ENCODE data around the gene ANGEL1. TPM values are rescaled to one million over a fixed set of nuclear protein-coding genes. Genes with fewer than 3 reads are reported as not detected.

Gene ANGEL1
- total RNA-seq, 2 experiments from 2014 or later = 15.4 to 17.3 TPM

GRCh38 chr14:76772300-76773187, 40.1 kb downstream of the ANGEL1 start:
- POLR2A ChIA-PET = no interaction called here
- H3K9me3 Mint-ChIP-seq = no peaks in the 10 kb centered on the region
- DNase-seq (no peak), ATAC-seq (ENCODE audit: low read depth) (no peak)
- H3K36me3 Mint-ChIP-seq = no peaks in the 10 kb centered on the region
- peaks cover 2% of the 10 kb centered on the region for H3K27me3 Mint-ChIP-seq
- H3K27ac Mint-ChIP-seq = no peak overlapping the region
- H3K4me3 Mint-ChIP-seq = no peak overlapping the region
- H3K4me1 Mint-ChIP-seq = peaks cover 15% of the 10 kb centered on the region

- POLR2A ChIA-PET = interaction anchor here (1.2 kb wide), 1 partner anchor 41 kb away, joined by 3 read pairs; the partner anchor contains the start of gene ANGEL1
- Mint-ChIP-seq H3K4me3 (no peak overlapping the region), H3K9me3 (no peaks in the 10 kb centered on the region), H3K27ac (no peak overlapping the region), H3K27me3 (peaks cover 2% of the 10 kb centered on the region), H3K36me3 (no peaks in the 10 kb centered on the region), H3K4me1 (peaks cover 15% of the 10 kb centered on the region)
- DNase-seq (no peak), ATAC-seq (ENCODE audit: low read depth) (no peak)
Observed at GRCh38 chr14:76771437-76771980, 41.2 kb downstream of the ANGEL1 start.

- H3K27me3 Mint-ChIP-seq = peaks cover 2% of the 10 kb centered on the region
- POLR2A ChIA-PET = interaction anchor here (1.2 to 2.6 kb wide), 2 partner anchors 14 to 42 kb away, joined by 3 to 8 read pairs; partner anchors contain the start of gene ANGEL1
- ATAC-seq (ENCODE audit: low read depth) (no peak), DNase-seq (no peak)
- H3K36me3 Mint-ChIP-seq = no peaks in the 10 kb centered on the region
- H3K9me3 Mint-ChIP-seq = no peaks in the 10 kb centered on the region
- no peak overlapping the region for H3K4me3 Mint-ChIP-seq
- H3K4me1 Mint-ChIP-seq = peaks cover 15% of the 10 kb centered on the region
- H3K27ac Mint-ChIP-seq = peak overlapping the region; percentile 34
Observed at GRCh38 chr14:76770521-76771436, 41.9 kb downstream of the ANGEL1 start.

DNA sequence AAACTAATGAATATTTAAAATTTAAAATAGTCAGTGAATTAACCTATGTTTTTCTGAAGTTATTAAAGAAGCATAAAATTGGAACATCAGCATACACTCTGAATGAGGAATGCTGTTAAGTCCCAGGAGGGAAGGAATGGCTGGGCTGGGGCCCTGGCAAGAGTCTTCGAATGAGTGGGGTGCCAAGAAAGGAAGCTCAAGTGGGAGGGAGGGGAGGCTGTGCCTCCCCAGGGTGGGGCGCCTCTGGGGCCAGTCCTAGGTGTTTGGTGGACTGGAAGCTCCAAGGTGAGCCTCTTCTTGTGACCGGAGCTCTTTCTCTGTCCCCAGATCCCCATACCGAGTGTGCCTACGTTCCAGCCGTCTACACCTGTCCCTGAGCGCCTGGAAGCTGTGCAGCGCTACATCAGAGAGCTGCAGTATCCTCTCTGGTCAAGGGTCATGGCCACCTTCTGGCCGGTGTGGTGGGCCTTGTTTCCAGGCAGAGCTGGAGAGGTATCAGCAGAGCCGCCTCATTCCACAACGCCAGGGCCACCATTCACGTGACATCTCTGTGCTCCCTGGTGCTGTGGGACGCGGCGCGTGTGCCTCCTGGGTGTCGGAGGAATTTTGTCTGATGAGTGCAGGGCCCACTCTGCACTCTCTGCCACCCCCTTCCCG, 42.9 kb downstream of the ANGEL1 start:
- Mint-ChIP-seq H3K9me3 (no peaks in the 10 kb centered on the region), H3K36me3 (no peaks in the 10 kb centered on the region), H3K27ac (no peak overlapping the region), H3K4me3 (no peak overlapping the region), H3K4me1 (peaks cover 15% of the 10 kb centered on the region), H3K27me3 (peaks cover 2% of the 10 kb centered on the region)
- DNase-seq (no peak), ATAC-seq (ENCODE audit: low read depth) (no peak)
- POLR2A ChIA-PET = interaction anchor here (1.0 to 2.6 kb wide), 4 partner anchors 7 to 41 kb away, joined by 3 to 8 read pairs (median 6); no protein-coding TSS in a partner anchor

DNA sequence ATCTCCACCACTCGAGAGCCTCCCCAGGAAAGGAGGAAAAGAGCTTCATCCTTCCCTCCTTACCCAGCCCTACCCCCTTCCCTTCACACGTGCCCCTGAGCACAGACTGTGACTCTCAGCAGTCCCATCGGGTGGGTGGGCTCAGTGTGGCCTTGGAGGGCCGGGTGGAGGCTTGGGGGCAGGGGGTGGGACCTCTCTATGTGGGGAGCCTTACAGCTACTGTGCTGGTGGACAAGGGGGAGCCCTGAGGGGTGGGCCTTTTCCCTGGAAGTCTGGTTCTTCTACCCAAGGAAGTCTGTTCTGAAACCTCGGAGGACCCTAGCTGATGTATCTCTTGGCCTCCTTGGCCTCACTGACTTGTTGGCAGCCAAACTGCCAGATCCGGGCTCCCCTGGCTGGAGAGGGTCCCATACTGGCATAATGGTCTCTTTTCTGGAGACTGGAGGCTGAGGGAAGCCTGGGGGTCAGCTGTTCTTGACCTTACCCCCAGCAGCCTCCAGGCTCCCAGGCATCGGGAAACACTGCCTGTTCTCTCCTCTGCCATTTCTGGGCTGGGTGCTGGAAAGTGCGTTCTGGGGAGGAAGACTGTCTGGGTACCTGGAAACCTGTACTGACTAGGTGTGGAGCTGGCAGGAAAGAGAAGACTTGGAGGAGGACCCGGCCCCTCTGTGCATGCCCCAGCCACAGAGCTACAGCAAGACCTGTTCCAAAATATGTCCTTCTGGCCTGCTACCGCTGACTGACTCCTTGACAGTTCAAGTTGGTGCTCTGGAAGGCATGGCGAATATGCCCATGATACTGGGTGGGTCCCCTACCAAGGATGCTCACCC, 43.8 kb downstream of the ANGEL1 start:
- no peak for DNase-seq
- peaks cover 15% of the 10 kb centered on the region for H3K4me1 Mint-ChIP-seq
- no peaks in the 10 kb centered on the region for H3K36me3 Mint-ChIP-seq
- no peak for ATAC-seq (ENCODE audit: low read depth)
- peak overlapping the region; percentile 81 for H3K27ac Mint-ChIP-seq
- no peaks in the 10 kb centered on the region for H3K9me3 Mint-ChIP-seq
- H3K4me3 Mint-ChIP-seq = peak overlapping the region; percentile 52
- POLR2A ChIA-PET = interaction anchor here (1.0 to 2.6 kb wide), 5 partner anchors 8 to 44 kb away, joined by 3 to 8 read pairs (median 6); partner anchors contain the start of gene ANGEL1
- H3K27me3 Mint-ChIP-seq = peaks cover 4% of the 10 kb centered on the region

- ATAC-seq (ENCODE audit: low read depth) = peak; percentile 99
- POLR2A ChIA-PET = interaction anchor here (1.1 to 2.6 kb wide), 4 partner anchors 9 to 45 kb away, joined by 4 to 8 read pairs (median 7); partner anchors contain the start of gene ANGEL1
- Mint-ChIP-seq H3K4me3 (peak overlapping the region; percentile 52), H3K27ac (peak overlapping the region; percentile 81), H3K36me3 (no peaks in the 10 kb centered on the region), H3K9me3 (no peaks in the 10 kb centered on the region), H3K4me1 (peaks cover 15% of the 10 kb centered on the region), H3K27me3 (peaks cover 13% of the 10 kb centered on the region)
- peak; percentile 64 for DNase-seq
Observed at GRCh38 chr14:76767681-76768656, 44.7 kb downstream of the ANGEL1 start.

GRCh38 chr14:76765461-76765931, 47.2 kb downstream of the ANGEL1 start:
- DNase-seq (no peak), ATAC-seq (ENCODE audit: low read depth) (no peak)
- Mint-ChIP-seq H3K9me3 (no peaks in the 10 kb centered on the region), H3K27me3 (peaks cover 25% of the 10 kb centered on the region), H3K4me1 (peaks cover 22% of the 10 kb centered on the region), H3K27ac (no peak overlapping the region), H3K4me3 (no peak overlapping the region), H3K36me3 (no peaks in the 10 kb centered on the region)
- POLR2A ChIA-PET = interaction anchor here (0.6 to 1.0 kb wide), 2 partner anchors 333 to 664 kb away, joined by 3 read pairs; partner anchors contain the start of gene CIPC

DNA sequence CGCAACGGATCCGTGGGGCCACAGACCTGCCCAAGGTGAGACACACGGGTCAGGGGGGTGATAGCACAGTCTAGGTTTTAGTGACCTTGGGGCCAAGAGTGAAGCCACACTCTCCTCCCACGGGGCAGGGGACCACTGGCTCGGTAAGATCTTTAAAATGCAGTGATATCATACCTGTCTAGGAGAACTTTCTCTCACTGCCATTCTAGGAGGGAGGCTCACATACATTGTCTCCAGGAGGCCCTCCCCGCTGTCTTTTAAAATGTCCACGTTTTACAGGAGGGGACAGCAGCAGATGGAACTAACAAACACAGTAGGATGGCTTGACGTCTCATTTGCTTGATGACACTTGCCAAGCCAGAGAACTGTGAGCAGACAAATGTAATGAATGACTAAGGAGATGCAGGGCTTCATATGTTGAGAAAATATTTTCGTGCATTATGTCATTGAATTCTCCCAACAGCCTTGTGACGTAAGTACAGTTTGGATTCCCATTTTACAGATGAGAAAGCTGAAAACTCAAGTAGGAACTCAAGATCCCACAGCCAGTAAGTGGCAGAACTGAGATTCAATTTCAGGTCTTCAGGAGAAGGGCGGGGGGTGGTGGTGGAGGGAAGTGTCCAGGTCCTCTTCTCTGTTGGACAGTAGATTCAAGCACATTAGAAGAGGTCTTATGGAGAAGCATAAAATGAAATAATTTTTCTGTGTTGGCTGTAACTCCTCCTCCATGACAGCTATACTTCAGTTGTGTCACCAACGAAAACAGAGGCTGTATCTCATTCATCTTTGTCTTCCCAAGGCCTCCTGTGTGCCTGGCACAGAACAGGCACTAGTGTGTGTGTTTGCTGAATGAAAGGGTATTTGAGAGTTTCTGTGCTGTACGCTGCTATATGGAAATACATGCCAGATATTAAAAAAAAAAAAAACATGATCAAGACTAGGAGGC, 49.3 kb downstream of the ANGEL1 start:
- peak overlapping the region; percentile 28 for H3K27ac Mint-ChIP-seq
- peaks cover 36% of the 10 kb centered on the region for H3K27me3 Mint-ChIP-seq
- DNase-seq (no peak), ATAC-seq (ENCODE audit: low read depth) (no peak)
- no peaks in the 10 kb centered on the region for H3K36me3 Mint-ChIP-seq
- H3K4me1 Mint-ChIP-seq = peaks cover 14% of the 10 kb centered on the region
- no peaks in the 10 kb centered on the region for H3K9me3 Mint-ChIP-seq
- POLR2A ChIA-PET = no interaction called here
- H3K4me3 Mint-ChIP-seq = no peak overlapping the region

DNA sequence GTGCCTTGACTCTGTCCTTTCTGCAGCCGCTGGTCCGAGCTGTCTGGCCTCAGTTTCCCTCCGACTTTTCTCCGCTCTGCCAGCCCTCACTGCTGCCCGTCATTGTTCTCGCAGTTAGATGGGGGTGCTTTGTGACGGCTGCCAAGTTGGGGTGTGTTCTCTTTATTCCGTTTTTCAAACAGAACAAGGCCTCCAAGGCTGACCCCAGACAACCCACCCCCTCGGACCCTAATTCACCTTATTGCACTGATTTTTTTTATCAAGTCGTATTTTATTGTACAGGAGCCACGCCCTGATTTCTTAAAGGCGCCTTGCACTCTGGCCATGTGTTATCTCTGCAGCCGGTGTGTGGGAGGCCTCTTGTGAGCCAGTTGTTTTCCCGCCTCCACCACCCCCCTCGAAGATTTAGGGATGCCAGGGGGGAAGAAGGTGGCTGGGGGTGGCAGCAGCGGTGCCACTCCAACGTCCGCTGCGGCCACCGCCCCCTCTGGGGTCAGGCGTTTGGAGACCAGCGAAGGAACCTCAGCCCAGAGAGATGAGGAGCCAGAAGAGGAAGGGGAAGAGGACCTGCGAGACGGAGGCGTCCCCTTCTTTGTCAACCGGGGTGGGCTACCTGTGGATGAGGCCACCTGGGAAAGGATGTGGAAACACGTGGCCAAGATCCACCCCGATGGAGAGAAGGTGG, 50.1 kb downstream of the ANGEL1 start:
- Mint-ChIP-seq H3K36me3 (no peaks in the 10 kb centered on the region), H3K9me3 (no peaks in the 10 kb centered on the region), H3K4me1 (peaks cover 7% of the 10 kb centered on the region), H3K27me3 (peaks cover 39% of the 10 kb centered on the region), H3K27ac (peak overlapping the region; percentile 42), H3K4me3 (peak overlapping the region; percentile 84)
- DNase-seq = no peak
- POLR2A ChIA-PET = interaction anchor here (1.0 kb wide), 1 partner anchor 22 kb away, joined by 3 read pairs; no protein-coding TSS in a partner anchor
- no peak for ATAC-seq (ENCODE audit: low read depth)
